Measurements from ENCODE around the gene MASP1.

The MASP1 gene

GRCh38 chr3:187291512-187292132 lies at the start of gene MASP1:
MASP1 (minus strand) TSS chr3:187291737; CDS start chr3:187291632, 105 bp downstream.
- DNase-seq (ENCODE audit: low spot score): no peak

- DNase-seq (ENCODE audit: low spot score): no peak
Observed at GRCh38 chr3:187340578-187340977, 49.0 kb upstream of the MASP1 start.

GRCh38 chr3:187336322-187336721 lies 44.8 kb upstream of the MASP1 start:
- DNase-seq (ENCODE audit: low spot score): no peak

GRCh38 chr3:187334904-187335303 lies 43.4 kb upstream of the MASP1 start:
- no peak for DNase-seq (ENCODE audit: low spot score)

GRCh38 chr3:187328691-187329090 lies 37.2 kb upstream of the MASP1 start:
- no peak for DNase-seq (ENCODE audit: low spot score)

- DNase-seq (ENCODE audit: low spot score): no peak
Observed at GRCh38 chr3:187327845-187328244, 36.3 kb upstream of the MASP1 start.

GRCh38 chr3:187325632-187326031 lies 34.1 kb upstream of the MASP1 start:
- no peak for DNase-seq (ENCODE audit: low spot score)

- no peak for DNase-seq (ENCODE audit: low spot score)
Observed at GRCh38 chr3:187323091-187323490, 31.6 kb upstream of the MASP1 start.

- no peak for DNase-seq (ENCODE audit: low spot score)
Observed at GRCh38 chr3:187322291-187322690, 30.8 kb upstream of the MASP1 start.

GRCh38 chr3:187321766-187322165 lies 30.2 kb upstream of the MASP1 start:
- no peak for DNase-seq (ENCODE audit: low spot score)

- peak; percentile 4 for DNase-seq (ENCODE audit: low spot score)
Observed at GRCh38 chr3:187319699-187320302, 28.3 kb upstream of the MASP1 start.

- peak; percentile 36 for DNase-seq (ENCODE audit: low spot score)
Observed at GRCh38 chr3:187318819-187319616, 27.5 kb upstream of the MASP1 start.

- DNase-seq (ENCODE audit: low spot score): no peak
Observed at GRCh38 chr3:187315872-187316271, 24.3 kb upstream of the MASP1 start.

GRCh38 chr3:187314176-187314575 lies 22.6 kb upstream of the MASP1 start:
- no peak for DNase-seq (ENCODE audit: low spot score)

GRCh38 chr3:187310954-187311470 lies 19.5 kb upstream of the MASP1 start:
- DNase-seq (ENCODE audit: low spot score): no peak

- no peak for DNase-seq (ENCODE audit: low spot score)
Observed at GRCh38 chr3:187310226-187310625, 18.7 kb upstream of the MASP1 start.

- DNase-seq (ENCODE audit: low spot score): no peak
Observed at GRCh38 chr3:187305881-187306280, 14.3 kb upstream of the MASP1 start.

- DNase-seq (ENCODE audit: low spot score): no peak
Observed at GRCh38 chr3:187299611-187300010, 8.1 kb upstream of the MASP1 start.

- no peak for DNase-seq (ENCODE audit: low spot score)
Observed at GRCh38 chr3:187296911-187297310, 5.4 kb upstream of the MASP1 start.

GRCh38 chr3:187296058-187296457 lies 4.5 kb upstream of the MASP1 start:
- no peak for DNase-seq (ENCODE audit: low spot score)

GRCh38 chr3:187295316-187296034 lies 3.9 kb upstream of the MASP1 start:
- DNase-seq (ENCODE audit: low spot score): no peak
